Measurements from ENCODE around the gene PPFIA4. TPM values are rescaled to one million over a fixed set of nuclear protein-coding genes. Genes with fewer than 3 reads are reported as not detected.

PPFIA4 gene
- total RNA-seq, 2 experiments from 2014 or later = 0.93 to 0.98 TPM

GRCh38 chr1:203072911-203073310 is 46.6 kb downstream of the PPFIA4 start:
- TF ChIP-seq CTCF (IDR thresholded peaks at IDR 0.05) = no peak
- Mint-ChIP-seq H3K27ac (no peak overlapping the region), H3K4me1 (ENCODE audit: low read depth) (no peaks in the 10 kb centered on the region), H3K36me3 (ENCODE audit: low read depth) (no peaks in the 10 kb centered on the region), H3K27me3 (peaks cover 37% of the 10 kb centered on the region), H3K9me3 (no peaks in the 10 kb centered on the region), H3K4me3 (no peak overlapping the region)
- ATAC-seq (ENCODE audit: poor library complexity) = no peak
- intact Hi-C loops (cut with DNase I, micrococcal nuclease) = no loop called here
- peaks cover 11% of the 10 kb centered on the region for H3K4me1 ChIP-seq (ENCODE audit: insufficient read depth, low read length)
- DNase-seq = no peak
- ChIA-PET POLR2A (no interaction called here), CTCF (no interaction called here)
- H3K36me3 ChIP-seq (ENCODE audit: insufficient read depth, low read length) = no peaks in the 10 kb centered on the region
- H3K4me3 ChIP-seq (ENCODE audit: low read length) = no peak overlapping the region
- H3K27ac ChIP-seq (ENCODE audit: low read depth in 1 of 2, low read length in 2 of 2) = no peak overlapping the region
- H3K27me3 ChIP-seq (ENCODE audit: control insufficient read depth in 1 of 2, insufficient read depth in 2 of 2, low read length in 2 of 2) = peaks cover 28 to 42% of the 10 kb centered on the region in 2 experiments
- H3K9me3 ChIP-seq (ENCODE audit: control insufficient read depth in 1 of 2, insufficient read depth in 1 of 2, low read length in 2 of 2) = no peaks in the 10 kb centered on the region

GRCh38 chr1:203073469-203073868 is 47.2 kb downstream of the PPFIA4 start:
- ChIA-PET CTCF (no interaction called here), POLR2A (no interaction called here)
- H3K4me3 ChIP-seq (ENCODE audit: low read length) = no peak overlapping the region
- TF ChIP-seq CTCF (IDR thresholded peaks at IDR 0.05) = no peak
- H3K27me3 ChIP-seq (ENCODE audit: control insufficient read depth in 1 of 2, insufficient read depth in 2 of 2, low read length in 2 of 2) = peaks cover 28 to 47% of the 10 kb centered on the region in 2 experiments
- H3K36me3 ChIP-seq (ENCODE audit: insufficient read depth, low read length) = no peaks in the 10 kb centered on the region
- no peaks in the 10 kb centered on the region for H3K36me3 Mint-ChIP-seq (ENCODE audit: low read depth)
- H3K9me3 ChIP-seq (ENCODE audit: control insufficient read depth in 1 of 2, insufficient read depth in 1 of 2, low read length in 2 of 2) = no peaks in the 10 kb centered on the region
- intact Hi-C loops (cut with DNase I, micrococcal nuclease) = no loop called here
- H3K27ac ChIP-seq (ENCODE audit: low read depth in 1 of 2, low read length in 2 of 2) = no peak overlapping the region
- peaks cover 11% of the 10 kb centered on the region for H3K4me1 ChIP-seq (ENCODE audit: insufficient read depth, low read length)
- H3K4me3 Mint-ChIP-seq = no peak overlapping the region
- DNase-seq (no peak), ATAC-seq (ENCODE audit: poor library complexity) (no peak)
- H3K4me1 Mint-ChIP-seq (ENCODE audit: low read depth) = no peaks in the 10 kb centered on the region
- no peaks in the 10 kb centered on the region for H3K9me3 Mint-ChIP-seq
- H3K27ac Mint-ChIP-seq = no peak overlapping the region
- peaks cover 42% of the 10 kb centered on the region for H3K27me3 Mint-ChIP-seq

GRCh38 chr1:203074610-203075009 is 48.3 kb downstream of the PPFIA4 start:
- Mint-ChIP-seq H3K27me3 (peaks cover 53% of the 10 kb centered on the region), H3K9me3 (no peaks in the 10 kb centered on the region), H3K36me3 (ENCODE audit: low read depth) (no peaks in the 10 kb centered on the region), H3K27ac (no peak overlapping the region), H3K4me3 (no peak overlapping the region), H3K4me1 (ENCODE audit: low read depth) (no peaks in the 10 kb centered on the region)
- ATAC-seq (ENCODE audit: poor library complexity) (no peak), DNase-seq (no peak)
- H3K27me3 ChIP-seq (ENCODE audit: control insufficient read depth in 1 of 2, insufficient read depth in 2 of 2, low read length in 2 of 2) = peaks cover 28 to 47% of the 10 kb centered on the region in 2 experiments
- no peak for TF ChIP-seq CTCF (IDR thresholded peaks at IDR 0.05)
- H3K9me3 ChIP-seq (ENCODE audit: control insufficient read depth in 1 of 2, insufficient read depth in 1 of 2, low read length in 2 of 2) = no peaks in the 10 kb centered on the region
- peaks cover 11% of the 10 kb centered on the region for H3K4me1 ChIP-seq (ENCODE audit: insufficient read depth, low read length)
- CTCF ChIA-PET = no interaction called here
- intact Hi-C loops (cut with DNase I, micrococcal nuclease) = no loop called here
- POLR2A ChIA-PET = no interaction called here
- no peak overlapping the region for H3K4me3 ChIP-seq (ENCODE audit: low read length)
- no peak overlapping the region for H3K27ac ChIP-seq (ENCODE audit: low read depth in 1 of 2, low read length in 2 of 2)
- H3K36me3 ChIP-seq (ENCODE audit: insufficient read depth, low read length) = no peaks in the 10 kb centered on the region
